MCF 10A (cell line): ENCODE results near the gene RAP1GAP. TPM values are rescaled to one million over a fixed set of nuclear protein-coding genes. Genes with fewer than 3 reads are reported as not detected.

Experiments
- BruUV-seq: library from RNA; stranded (reverse); fragments of 400-500 nt; replicated peaks from 2 replicates; lab custom pipeline; 2021; lab: Mats Ljungman, UMichigan
- CTCF ChIA-PET: fragments of 300-600 bp; sonication (Branson Sonifier 250); formaldehyde crosslinking; extraction: SDS; loops from one replicate; lab custom pipeline; 2021; ENCODE audit warnings: antibody characterized with exemption, inconsistent platforms; lab: Yijun Ruan, JAX
- POLR2A ChIA-PET: fragments of 300-600, 350-650 bp; sonication (Branson Sonifier 250); formaldehyde crosslinking; extraction: SDS; loops from one replicate; lab custom pipeline; 2020; ENCODE audit warnings: antibody characterized with exemption, inconsistent platforms; lab: Yijun Ruan, JAX
- DNase-seq: peaks from one replicate; pipeline ENCODE4 v3.0.0-alpha.2; 2018; ENCODE audit not compliant: unreplicated experiment
- H3K27ac Mint-ChIP-seq: one replicate; pipeline ENCODE4 v1.8.0; 2022; ENCODE audit warnings: mild to moderate bottlenecking, low read depth, mixed read lengths; ENCODE audit not compliant: unreplicated experiment
- H3K27me3 Mint-ChIP-seq: one replicate; pipeline ENCODE4 v1.8.0; 2022; ENCODE audit warnings: mixed read lengths; ENCODE audit not compliant: insufficient read depth, unreplicated experiment
- H3K36me3 Mint-ChIP-seq: one replicate; pipeline ENCODE4 v1.8.0; 2022; ENCODE audit warnings: mild to moderate bottlenecking, moderate library complexity, mixed read lengths; ENCODE audit not compliant: insufficient read depth, unreplicated experiment
- H3K4me1 Mint-ChIP-seq: one replicate; pipeline ENCODE4 v1.8.0; 2022; ENCODE audit warnings: mixed read lengths; ENCODE audit not compliant: insufficient read depth, unreplicated experiment
- H3K4me3 Mint-ChIP-seq: one replicate; pipeline ENCODE4 v1.8.0; 2022; ENCODE audit warnings: mild to moderate bottlenecking, moderate library complexity, mixed read lengths; ENCODE audit not compliant: unreplicated experiment
- H3K9me3 Mint-ChIP-seq: one replicate; pipeline ENCODE4 v1.8.0; 2022; ENCODE audit warnings: mixed read lengths; ENCODE audit not compliant: unreplicated experiment
- CTCF ChIP-seq: fragments of 200-600 bp; IDR thresholded peaks from one replicate; pipeline ENCODE4 v1.8.0; 2022; ENCODE audit warnings: antibody characterized with exemption, mild to moderate bottlenecking; ENCODE audit not compliant: unreplicated experiment
- intact Hi-C: fragments of 100-400 bp; cut with micrococcal nuclease; formaldehyde crosslinking; loops from 2 replicates; pipeline ENCODE4 v1.14.1; 2022
- total RNA-seq: library from RNA; stranded (reverse); gene quantifications from 2 replicates; pipeline ENCODE4 v1.2.3, GENCODE V29; 2022

Gene RAP1GAP
- total RNA-seq, 1 experiment from 2014 or later: not detected

- peaks cover 12% of the 10 kb centered on the region for H3K27me3 Mint-ChIP-seq
- no peak for TF ChIP-seq CTCF
- intact Hi-C loops: no loop called here
- CTCF ChIA-PET: no interaction called here
- H3K36me3 Mint-ChIP-seq: peaks cover 6% of the 10 kb centered on the region
- no peaks in the 10 kb centered on the region for H3K9me3 Mint-ChIP-seq
- POLR2A ChIA-PET: no interaction called here
- no TSS peak for BruUV-seq
- no peak overlapping the region for H3K27ac Mint-ChIP-seq
- no peak overlapping the region for H3K4me3 Mint-ChIP-seq
- no peaks in the 10 kb centered on the region for H3K4me1 Mint-ChIP-seq
- peak; percentile 38 for DNase-seq
Observed at GRCh38 chr1:21665711-21666575, 3.2 kb downstream of the RAP1GAP start.

GRCh38 chr1:21664806-21665588 lies 4.2 kb downstream of the RAP1GAP start:
- DNase-seq: no peak
- H3K27me3 Mint-ChIP-seq: peaks cover 22% of the 10 kb centered on the region
- ChIA-PET POLR2A (interaction anchor here (1.3 kb wide), 1 partner anchor 752 kb away, joined by 3 read pairs; no protein-coding TSS in a partner anchor), CTCF (interaction anchor here (0.6 to 0.7 kb wide), 2 partner anchors 92 to 300 kb away, joined by 3 read pairs; no protein-coding TSS in a partner anchor)
- H3K4me1 Mint-ChIP-seq: no peaks in the 10 kb centered on the region
- peaks cover 6% of the 10 kb centered on the region for H3K36me3 Mint-ChIP-seq
- BruUV-seq: no TSS peak
- no peak overlapping the region for H3K27ac Mint-ChIP-seq
- H3K4me3 Mint-ChIP-seq: no peak overlapping the region
- H3K9me3 Mint-ChIP-seq: no peaks in the 10 kb centered on the region
- no peak for TF ChIP-seq CTCF
- intact Hi-C loops: no loop called here

DNA sequence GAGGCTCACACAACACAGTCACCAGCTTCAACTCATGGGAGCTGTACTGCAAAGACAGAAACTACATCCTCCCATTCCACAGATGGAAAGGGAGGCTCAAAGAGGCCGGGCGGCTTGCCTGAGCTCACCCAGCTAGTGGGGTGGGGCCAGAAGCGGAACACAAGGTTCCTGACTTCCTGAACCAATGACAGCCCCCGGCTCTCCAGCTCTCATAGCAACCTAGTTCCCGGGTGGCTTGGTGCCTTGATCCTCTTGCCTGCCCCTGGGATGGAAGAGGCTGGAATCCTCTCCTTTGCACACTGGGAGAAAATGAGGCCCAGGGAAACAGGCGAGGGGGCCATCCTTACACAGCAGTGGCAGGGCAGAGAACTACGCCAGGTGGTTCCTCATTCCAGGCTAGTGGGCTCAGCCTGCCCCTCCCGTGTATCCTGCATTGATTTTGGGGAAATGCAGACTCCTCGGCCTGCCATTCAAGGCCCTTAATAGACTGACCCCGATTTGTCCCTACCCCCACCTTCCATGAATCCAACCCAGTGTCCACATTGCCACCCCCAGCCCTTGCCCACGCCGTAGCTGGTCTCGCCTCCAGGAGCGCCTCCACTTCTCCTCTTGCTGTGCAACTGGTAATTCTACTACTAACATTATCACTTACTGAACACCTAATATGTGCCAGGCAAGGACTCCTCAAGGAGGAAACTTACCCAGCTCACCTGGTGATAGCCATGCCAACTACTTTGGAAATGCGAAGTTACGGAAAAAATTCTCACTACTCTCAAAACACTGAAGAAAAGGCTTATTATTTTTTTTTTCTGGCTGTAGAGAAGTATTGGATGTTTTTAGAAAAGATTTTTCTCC lies 5.0 kb downstream of the RAP1GAP start:
- ChIA-PET POLR2A (interaction anchor here (1.3 kb wide), 1 partner anchor 753 kb away, joined by 3 read pairs; no protein-coding TSS in a partner anchor), CTCF (interaction anchor here (0.6 to 0.7 kb wide), 2 partner anchors 93 to 129 kb away, joined by 3 read pairs; no protein-coding TSS in a partner anchor)
- peaks cover 29% of the 10 kb centered on the region for H3K27me3 Mint-ChIP-seq
- H3K36me3 Mint-ChIP-seq: peaks cover 6% of the 10 kb centered on the region
- no peaks in the 10 kb centered on the region for H3K9me3 Mint-ChIP-seq
- intact Hi-C loops: no loop called here
- no peaks in the 10 kb centered on the region for H3K4me1 Mint-ChIP-seq
- BruUV-seq: no TSS peak
- TF ChIP-seq CTCF: no peak
- no peak overlapping the region for H3K27ac Mint-ChIP-seq
- H3K4me3 Mint-ChIP-seq: no peak overlapping the region
- DNase-seq: no peak
